DMS153 treated with DMSO at 0.1 percent for 48 hours (cell line): Measurements from ENCODE around the gene FCHSD1.

ENCODE experiments used
- DNase-seq: peaks from one replicate; lab custom pipeline; 2025; ENCODE audit not compliant: unreplicated experiment; lab: John Stamatoyannopoulos, UW

Gene FCHSD1

DNA sequence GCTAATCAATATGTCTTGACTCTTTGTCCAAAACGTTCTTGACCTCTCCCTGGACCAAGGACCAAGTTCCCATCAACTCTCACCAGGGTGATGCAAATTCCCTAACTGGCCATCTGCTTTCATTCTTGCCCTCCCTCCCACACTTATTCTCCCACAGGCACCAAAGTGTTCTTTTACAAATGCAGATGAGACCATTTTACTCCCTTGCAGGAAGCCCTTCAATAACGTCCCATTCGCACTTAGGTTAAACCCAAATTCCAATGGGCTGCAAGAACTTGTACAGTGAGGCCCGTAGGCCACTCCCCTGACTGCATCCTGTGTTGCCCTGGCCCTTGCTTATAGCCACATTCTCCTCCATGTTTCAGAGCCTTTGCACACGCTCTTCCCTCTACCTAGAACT is 23.5 kb upstream of the FCHSD1 start:
- DNase-seq = no peak

DNA sequence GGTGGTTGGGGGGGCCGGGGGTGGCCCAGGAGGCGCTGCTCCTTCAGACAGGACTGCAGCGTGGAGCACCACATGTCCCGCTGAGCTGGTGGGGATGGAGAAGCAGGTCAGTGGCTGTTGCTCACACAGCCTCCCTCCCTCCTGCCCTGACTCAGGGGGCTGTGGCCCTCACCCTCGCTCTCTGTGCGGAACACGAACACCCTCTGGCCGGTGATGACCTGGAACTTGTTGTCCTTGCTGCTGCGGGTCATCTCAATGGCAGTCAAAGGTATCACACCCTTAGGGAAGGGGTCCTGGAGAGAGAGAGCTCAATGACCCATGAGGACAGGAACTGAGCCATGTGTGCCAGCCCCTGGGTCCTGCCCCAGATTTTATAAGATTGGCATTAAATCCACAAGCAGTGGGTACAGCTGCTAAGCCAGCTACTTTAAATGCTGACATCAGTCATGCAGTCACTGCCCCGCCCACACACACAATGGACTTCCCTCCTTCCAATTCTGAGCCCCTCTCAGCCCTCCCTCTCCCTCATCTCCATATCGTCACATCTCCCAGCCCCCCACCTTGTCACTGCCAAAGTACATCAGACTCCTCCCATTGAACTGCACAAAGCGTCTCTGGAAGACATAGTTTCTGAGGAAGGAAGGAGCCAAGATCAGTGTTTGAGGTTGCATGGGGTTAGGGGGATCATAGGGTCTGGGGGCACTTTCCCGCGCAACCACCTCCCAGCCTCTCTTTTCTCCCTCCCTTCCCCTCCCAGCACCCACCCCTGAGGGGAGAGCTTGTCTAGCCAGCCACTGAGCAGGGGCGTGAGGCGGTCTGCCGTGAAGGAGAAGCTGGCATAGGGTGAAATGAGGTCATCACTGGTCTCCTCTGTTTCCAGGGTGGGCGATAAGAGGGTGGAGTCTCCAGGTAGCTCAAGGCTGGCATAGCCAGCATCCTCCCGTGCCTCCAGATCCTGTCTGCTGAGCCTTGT is 21.9 kb upstream of the FCHSD1 start:
- DNase-seq = no peak

DNA sequence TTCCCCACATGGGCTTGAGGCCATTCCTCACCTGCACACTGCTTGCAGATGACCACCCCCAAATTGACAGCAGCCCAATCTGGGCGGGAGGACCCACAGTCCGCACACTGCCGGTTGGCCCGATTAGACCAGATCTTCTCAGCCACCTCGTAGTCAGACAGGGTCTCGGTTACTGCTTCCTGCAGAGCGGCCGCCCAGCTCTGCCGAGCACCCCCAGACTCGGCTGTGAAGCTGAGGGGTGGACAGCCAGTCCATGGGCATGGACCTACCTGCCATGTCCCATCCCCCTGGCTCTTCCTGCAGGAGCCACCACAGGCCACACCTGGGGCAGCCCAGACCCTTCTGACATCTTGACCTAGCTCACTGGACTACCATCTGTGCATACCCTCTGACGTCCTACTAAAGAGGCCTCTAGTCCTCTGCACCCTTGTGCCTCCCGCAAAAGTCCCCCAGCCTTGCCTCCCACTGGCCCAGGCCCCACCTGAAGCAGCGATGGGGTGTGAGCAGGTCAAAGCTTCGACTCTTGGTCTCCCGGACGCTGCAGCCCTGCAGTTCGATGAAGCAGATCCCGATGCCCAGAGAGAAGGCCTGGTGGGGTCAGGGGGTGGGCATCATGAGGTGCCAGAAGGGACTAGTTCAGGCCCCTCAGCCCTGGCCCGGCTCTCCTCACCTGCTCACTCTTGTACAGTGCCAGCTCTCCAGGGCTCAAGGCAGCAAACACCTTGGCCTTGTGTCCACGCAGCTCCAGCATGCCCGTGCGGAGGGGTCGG is 21.0 kb upstream of the FCHSD1 start:
- no peak for DNase-seq

DNA sequence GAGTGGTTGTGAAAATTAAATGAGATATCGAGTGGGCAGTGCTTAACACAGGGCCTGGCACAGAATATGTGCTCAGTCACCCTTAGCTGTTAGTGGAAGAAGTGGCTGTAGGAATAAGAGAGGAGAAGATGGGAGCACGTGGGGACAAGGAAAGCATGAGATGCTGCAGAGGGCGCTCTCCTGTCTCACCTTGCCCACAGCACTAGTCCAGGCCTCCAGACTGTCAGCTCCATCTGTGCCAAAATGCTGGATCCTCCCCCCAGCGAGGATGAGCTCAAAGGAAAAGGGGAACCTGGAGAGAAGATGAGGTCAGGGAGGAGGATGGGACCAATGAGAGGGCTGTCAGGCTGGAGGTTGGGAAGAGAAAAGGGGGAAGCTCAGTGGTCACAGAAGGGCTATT is 18.3 kb upstream of the FCHSD1 start:
- no peak for DNase-seq

DNA sequence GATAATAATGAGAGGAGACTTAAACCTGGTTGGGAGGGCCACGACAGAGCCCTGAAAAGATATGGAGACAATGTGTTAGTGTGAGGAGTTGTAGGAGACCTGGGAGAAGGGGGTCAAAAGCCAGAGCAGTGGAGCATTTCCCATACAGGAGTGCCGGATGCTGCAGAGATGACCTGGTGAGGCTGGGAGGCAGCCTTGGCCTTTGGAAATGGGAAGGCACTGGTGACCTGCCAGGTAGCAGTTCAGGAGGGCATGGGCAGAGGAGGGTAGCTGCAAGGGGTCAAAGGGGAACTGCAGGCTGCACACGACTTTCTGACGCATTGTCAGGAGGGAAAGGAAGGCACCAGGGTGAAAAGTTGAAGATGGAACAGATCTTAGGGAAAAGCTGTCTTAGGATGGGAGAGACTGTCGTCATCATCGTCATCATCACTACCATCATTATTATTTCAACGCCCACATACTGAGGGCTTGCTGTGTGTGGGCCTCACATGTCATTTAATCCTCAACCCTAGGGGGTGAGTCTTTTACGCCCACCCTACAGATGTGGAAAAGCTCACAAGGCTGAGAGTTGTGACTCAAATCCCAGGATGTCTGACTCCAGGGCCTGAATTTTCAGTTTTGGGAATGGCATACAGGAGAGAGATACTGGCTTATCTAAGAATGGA is 17.5 kb upstream of the FCHSD1 start:
- no peak for DNase-seq

DNA sequence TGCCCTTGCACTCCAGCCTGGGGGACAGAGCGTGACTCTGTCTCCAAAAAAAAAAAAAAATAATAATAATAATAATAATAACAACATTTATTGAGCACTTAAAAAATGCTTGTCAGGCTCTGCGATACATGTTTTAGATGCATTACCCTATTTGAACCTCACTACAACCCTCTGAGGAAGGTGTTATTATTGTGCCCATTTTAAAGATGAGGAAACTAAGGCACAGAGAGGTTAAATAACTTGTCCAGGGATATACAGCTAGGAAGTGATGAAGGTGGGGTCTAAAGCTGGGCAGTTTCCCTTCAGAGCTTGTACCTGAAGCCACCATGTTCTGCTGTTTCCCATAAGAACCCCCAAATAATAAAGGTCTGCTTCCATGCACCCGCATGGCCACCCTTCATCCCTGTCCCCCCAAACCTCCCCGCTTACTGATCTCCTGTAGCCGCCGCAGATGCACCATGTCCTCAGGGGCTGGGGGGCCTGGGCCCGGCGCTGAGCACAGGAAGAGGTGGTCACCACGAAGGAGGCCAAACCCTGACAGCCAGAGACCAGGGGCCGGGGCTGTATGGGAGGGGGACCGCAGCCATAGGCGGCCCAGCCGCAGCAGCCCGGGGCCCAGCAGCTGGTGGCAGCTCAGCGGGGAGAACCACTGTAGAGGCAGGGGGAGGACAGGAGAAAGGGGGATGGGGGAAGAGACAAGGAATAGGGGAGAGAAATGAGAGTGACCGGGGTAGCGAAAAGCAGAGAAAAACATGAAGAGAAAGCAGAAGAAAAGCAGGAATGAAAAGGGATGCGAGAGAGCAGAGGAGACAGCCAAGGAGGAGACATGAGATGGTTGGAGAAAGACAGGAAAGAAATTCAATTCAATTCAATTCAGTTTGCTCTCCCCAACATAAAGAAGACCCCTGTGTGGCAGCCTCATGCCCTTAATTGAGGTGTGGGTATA is 15.1 kb upstream of the FCHSD1 start:
- no peak for DNase-seq

DNA sequence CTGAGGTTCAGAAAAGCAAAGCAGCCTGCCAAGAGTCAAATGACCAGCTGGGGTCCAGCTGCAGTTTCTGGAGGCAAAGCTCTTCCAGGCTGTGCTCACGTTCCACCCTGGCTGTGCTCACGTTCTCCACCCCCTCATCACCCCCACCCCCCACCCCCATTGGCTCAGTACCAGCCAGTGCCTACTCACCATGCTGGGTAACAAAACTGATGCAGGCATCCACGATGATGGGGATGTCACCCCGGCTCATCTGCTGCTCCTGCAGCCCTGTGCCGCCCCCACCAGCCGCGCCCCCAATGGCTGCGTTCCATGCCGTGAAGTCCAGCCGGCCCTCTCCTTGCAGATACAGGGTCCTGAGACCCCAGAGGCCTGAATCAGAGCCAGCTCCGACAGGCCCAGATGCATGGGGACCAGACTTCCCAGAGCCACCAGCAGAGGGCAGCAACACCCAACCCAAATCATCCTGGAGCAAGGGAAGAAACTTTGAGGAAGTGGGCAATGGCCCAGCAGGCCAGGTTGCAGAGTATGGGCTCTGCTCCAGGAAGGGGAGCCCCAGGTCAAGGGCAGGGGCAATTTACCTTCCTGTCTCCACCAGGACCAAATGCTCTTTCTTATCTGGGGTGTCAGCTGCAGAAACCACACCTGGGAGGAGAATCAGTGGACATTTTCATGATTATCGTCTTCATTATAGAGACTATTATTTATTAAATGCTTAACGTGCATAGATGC is 13.7 kb upstream of the FCHSD1 start:
- peak; percentile 0 for DNase-seq

DNA sequence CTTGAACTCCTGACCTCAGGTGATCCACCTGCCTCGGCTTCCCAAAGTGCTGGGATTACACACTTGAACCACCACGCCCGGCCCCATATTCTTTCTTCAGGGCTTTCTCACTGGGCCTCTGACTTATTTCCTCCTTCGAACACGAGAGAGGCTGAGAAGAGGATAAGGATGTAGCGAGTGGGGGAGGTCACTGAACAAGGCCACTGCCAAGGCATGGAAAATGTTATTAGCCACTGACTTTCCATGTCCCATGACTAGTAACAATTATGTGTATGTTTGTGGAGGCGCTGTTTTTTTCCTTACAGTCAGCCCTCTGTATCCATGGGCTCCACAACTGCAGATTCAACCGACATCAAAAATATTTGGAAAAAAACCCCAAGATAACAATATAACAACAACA is 12.3 kb upstream of the FCHSD1 start:
- no peak for DNase-seq

DNA sequence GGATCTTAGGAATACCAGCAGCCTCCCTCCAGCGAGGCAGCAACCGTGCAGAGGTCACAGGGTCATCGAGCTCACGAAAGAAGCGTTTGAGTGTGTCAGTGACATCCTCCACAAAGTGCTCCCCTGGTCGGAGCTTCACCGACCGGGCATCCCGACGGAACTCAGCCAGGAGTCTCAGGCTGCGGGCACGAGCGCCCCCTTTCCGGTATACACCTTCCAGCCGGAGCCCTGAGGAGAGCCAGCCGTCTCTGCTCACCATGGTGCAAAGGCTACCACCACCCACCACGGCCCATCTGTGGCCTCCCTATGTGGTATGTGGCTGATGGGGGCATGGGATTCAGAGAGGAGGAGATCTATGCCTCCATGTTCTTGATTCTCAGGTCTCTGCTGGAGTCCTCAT is 10.8 kb upstream of the FCHSD1 start:
- DNase-seq = no peak

DNA sequence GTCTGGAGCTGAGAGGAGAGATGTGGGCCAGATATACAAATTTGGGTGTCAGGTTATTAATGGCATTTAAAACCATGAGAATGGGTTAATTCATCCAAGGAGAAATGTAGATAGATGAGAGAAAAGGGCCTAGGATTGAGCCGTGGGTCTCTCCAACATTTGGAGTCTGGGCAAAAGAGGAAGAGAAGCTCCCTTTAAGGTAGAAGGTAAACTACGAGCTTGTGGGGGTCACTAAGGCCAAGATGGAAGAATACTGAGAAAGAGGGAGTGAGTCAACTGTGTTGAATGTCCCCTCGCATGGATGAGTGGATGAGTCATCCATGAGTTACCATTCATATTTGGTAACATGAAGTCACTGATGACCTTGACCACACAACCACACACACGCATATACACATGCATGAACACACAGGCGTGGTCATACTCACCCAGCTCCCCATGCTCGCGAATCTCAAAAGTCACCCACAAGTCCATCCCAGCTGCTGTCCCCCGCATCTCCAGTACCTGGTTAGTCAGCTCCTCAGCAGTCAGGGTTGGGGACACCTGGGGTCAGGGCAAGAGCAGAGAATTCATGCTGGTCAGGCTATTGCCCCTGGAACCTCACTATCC is 6.8 kb upstream of the FCHSD1 start:
- DNase-seq = no peak

DNA sequence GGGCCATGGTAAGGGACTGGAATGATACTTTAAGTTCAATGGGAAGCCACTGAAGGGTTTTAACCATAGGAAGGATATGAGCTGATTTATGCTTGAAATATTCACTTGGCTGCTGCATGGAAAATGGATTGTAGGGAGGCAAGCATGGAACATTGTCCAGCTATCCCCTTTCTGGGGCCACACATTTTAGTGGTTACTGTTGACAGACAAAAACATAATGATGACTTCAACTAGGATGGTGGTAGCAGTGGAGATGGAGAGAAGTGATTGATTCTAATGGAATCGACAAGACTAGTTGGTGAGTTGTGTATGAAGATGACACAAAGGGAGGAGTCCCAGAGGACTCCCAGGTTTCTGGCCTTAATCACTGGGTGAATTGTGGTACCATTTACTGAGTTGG is 6.2 kb upstream of the FCHSD1 start:
- no peak for DNase-seq

DNA sequence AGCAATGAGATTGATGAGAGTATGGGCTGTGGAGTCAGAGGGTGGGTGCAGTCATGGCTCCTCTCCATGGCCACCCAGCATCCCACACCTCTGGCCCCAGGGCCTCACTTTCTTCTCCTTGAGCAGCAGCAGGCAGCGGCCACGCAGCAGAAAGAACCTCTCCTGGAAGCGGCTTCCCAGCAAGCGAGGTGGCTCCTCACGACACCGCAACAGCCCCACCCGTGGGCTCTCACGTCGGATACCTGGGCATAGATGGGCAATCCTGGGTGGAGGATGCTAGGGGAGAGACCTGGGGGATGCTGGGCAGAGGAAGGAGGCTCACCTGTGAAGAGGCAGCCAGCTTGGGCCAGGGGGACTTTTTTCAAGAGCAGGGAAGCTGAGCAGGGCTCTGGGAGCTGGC is 5.2 kb upstream of the FCHSD1 start:
- no peak for DNase-seq

DNA sequence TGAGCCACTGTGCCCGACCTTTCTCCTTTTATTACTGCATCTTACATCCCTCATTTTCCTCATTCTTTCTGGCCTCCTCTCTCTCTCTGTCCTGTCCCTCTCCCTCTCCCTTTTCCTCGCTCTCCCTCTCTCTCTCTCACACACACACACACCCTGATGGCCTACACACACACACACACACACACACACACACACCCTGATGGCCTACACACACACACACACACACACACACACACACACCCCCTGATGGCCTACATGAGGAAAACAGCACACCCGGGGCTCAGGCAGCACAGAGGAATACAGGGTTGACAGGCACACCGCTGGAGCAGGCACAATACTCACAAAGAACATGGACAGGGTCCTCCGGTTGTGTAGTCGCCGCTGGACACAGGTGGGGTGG is 3.8 kb upstream of the FCHSD1 start:
- no peak for DNase-seq

DNA sequence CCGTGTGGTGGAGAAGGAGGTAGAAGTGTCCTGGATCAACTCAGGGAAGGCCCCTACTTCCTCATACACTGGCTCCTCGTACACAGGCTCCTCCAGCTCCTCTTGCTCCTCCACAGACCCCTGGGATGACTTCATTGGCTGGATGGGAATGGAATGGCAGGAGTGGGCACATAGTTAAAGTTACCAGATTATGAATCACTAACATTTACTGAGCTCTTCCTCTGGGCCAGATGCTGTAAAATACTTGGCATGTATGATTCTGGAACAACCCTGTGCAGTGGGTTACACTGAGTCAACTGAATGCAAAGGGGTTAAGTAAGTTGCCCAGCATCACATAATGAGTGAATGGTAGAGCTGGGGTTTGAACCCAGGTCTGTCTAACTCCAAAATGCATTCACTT is 3.1 kb upstream of the FCHSD1 start:
- no peak for DNase-seq

DNA sequence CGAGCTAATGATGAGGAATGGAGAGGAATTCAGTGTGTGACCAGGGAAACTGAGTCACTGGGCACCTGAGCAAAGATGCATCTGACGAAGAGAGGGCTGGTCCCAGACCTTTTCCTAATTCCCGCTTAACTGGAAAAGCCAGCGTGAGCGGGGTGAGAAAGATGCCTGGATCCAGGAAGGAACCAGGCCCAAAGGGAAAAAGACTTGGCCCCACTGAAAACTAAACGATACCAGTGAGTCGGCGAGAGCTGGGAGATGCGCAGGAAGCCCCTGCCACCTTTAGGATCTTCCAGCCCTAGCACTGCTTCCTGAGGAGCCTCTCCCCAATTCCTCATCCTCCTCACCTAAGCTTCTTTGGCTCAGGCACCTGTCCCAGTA is 499 bp upstream of the FCHSD1 start:
- no peak for DNase-seq

DNA sequence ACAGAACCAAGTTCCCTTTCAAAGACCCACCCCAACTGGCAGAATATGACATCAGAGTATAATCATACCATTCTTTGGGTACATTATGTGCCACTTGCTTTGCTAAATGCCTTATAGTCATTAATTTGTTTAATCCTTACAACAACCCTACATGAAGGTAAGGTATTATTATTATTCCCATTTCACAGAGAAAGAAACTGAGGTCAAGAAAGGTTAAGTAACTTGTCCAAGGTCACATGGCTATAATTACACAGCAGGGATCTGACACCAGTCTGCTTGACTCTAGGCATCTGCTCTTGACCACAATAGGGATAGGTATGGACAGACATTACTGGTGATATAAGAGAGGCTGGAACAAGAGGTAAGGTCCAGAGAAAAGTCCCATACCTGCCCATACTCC is 1.2 kb downstream of the FCHSD1 start:
- no peak for DNase-seq

DNA sequence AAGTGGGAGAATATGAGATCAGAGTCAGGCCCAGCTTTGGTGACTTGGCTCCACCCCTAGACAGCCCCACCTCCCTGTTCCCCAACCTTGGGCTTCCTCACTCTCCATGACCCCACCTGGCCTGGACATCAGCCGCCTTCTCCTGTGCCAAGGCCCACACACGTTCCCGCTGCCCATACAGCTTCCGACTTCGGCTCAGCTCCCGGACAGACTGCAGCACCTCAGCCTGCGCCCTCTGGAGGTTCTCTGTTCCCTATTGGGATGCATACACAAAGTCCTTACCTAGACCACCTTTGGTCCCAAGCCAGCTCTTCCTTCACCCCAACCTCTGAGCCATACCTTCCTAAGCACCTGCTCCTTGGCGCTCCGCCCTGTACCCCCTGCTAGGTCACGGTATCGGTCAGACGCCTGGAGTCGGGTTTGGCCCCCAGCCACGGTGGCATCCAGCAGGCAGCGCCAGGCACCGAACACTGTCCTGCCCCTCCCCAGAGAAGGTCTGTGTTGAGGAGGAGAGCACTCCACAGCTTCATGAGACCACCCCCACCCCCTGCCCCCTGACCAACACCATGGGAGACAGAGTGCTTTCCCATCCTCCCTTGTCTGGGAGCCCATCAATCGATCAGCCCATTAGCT is 2.0 kb downstream of the FCHSD1 start:
- DNase-seq = no peak

DNA sequence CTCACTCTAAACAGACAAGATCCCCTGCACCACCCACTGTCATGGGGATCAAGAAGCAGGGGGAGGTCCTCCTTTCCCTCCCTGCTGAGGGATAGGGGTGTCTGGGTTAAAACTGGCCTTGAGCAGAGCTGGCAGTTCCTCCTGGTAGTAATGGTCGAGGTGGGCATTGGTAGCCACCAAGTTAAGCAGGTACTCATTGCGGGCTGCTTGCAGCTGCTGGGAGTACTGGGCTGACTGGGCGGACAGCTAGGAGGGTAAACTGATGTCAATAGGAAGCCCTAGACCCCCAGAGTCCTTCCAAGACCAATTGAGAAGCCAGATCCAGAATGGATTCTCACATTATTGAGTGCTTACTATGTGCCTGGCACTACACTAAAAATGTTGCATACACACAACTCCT is 3.4 kb downstream of the FCHSD1 start:
- DNase-seq = no peak

DNA sequence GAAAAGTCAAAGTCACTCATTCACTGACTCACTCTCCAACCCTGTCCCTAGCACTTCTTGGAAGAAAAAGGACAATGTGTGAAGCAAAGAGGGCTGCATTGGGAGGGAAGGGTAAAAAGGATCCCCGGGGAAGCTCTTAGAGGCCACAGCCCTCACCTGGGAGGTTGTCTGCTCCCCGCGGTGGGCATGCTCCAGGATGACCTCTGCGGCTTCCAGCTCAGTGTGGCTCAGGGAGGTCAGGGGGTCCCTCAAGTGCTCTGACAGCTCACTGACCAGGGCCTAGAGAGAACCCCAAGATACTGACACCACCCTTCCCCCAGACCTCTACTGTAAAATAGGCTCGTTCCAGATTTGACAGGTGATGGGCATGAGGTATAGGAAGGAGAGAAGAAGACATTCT is 4.0 kb downstream of the FCHSD1 start:
- no peak for DNase-seq
